ENCODE results near the gene VAV1.
"Not testable (repeated sequence)": the region's sequence is repeated elsewhere in the genome, so short reads cannot be mapped to it uniquely, and the experiment has no call there.

The VAV1 gene

DNA sequence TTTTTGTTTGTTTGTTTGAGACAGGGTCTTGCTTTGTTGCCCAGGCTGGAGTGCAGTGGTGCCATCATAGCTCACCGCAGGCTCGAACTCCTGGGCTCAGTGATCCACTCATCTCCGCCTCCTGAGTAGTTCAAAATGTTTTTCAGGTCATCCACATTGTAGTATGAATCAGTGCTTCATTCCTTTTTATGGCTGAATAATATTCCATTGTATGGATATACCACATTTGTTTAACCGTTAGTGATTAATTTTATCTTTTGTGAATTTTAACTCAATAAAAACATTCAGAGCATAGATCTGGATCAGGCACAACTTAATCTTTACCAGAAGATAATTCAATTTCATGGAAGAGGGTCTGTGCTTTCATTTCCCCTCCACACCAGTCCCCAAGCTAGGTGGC is 47.7 kb downstream of the VAV1 start:
- DNase-seq: no peak

DNA sequence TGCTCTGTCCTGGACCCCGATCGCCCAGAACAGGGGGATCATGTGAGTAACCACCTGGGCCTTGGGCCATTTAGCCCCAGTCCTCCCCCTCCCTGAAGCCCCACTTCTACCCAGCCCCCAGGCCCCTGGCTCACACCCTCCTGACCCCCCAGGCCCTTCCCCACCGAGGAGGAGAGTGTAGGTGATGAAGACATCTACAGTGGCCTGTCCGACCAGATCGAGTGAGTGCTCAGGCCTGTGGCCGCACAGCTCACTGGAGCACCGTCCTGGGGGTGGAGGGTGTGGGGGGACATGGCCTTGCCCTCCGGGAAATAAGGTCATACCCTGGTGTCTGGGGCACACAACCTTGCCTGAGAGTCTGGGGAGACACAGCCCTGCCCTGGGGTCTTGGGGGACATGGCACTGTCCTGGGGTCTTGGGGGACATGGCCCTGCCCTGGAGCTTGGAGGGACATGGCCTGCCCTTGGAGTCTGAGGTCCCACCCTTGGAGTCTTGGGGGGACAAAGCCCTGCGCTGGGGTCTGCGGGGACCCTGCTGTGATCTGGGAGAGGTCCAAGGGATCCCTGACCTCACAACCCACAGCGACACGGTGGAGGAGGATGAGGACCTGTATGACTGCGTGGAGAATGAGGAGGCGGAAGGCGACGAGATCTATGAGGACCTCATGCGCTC is 49.3 kb downstream of the VAV1 start:
- no peak for DNase-seq

DNA sequence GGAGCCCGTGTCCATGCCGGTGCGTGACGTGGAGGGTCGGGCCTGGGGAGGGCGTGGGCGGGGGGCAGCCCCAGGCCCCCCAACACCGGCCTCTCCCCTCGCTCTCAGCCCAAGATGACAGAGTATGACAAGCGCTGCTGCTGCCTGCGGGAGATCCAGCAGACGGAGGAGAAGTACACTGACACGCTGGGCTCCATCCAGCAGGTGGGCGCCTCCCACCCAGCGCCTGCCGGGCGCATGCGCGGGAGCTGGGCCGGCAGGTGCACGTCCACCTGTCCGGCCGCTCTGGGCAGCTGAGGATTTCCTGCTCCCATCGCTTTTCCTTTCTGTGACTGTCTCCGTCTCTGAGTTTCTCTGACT is 49.8 kb downstream of the VAV1 start:
- DNase-seq: no peak

DNA sequence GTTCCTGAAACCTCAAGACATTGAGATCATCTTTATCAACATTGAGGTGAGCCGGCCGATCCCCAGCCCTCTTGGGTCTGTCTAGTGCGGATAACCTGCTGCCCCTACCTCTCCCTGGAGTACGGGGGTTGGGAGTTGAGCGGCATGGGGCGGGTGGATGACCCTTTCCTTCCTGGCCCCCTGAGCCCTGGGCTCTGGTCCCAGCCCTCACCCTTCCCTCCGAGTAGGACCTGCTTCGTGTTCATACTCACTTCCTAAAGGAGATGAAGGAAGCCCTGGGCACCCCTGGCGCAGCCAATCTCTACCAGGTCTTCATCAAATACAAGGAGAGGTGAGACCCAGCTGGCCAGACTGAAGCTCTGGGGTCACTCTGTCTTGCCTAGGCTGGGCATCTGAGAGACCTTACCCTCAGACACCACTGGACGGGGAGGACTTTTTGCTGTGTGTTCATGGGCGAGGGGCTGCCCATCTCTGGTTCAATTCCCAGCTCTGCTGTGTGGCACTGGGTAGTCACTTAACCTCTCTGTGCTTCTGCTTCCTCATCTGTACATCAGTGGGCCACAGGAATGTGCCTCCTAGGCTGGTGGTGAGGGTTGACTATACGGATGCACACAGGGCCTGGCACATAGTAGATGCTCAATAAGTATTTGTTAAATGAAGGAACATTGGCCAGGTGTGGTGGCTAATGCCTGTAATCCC is 52.7 kb downstream of the VAV1 start:
- DNase-seq: no peak

DNA sequence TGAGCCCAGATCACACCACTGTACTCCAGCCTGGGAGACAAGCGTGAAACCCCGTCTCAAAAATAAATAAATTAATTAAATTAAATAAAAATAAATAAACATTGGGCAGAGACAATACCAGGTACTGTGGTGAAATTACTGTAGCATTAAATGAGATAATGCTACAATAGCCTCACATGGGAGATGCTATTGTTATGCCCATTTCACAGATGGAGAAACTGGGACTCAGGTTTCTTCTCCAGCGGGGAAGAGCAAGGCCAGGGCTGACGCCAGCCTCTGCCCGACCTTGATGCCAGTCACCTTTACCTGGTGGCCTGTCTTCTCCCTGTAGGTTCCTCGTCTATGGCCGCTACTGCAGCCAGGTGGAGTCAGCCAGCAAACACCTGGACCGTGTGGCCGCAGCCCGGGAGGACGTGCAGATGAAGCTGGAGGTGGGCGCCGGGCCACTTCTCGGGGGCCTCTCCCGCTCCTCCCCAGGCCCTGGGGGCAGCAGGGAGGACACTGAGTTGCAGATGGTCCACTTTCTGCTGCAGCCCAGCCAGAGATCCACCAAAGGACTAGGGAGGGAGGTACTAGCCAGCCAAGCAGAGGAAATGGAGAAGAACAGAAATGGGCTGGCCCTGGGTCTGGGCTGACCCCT is 53.9 kb downstream of the VAV1 start:
- no peak for DNase-seq

DNA sequence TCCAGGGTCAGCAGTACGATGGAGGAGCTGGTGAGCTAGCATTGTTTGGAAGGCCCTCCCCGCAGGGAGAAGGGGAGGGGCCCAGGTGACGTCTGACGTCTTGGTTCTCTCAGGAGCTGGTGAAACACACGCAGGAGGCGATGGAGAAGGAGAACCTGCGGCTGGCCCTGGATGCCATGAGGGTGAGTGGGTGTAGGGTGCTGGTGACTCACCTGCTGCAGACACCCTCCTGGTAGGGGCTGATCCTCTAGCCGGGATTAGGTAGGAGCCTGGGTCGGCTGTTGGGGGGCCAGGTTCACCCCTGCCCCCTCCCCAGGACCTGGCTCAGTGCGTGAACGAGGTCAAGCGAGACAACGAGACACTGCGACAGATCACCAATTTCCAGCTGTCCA is 55.8 kb downstream of the VAV1 start:
- DNase-seq: no peak

DNA sequence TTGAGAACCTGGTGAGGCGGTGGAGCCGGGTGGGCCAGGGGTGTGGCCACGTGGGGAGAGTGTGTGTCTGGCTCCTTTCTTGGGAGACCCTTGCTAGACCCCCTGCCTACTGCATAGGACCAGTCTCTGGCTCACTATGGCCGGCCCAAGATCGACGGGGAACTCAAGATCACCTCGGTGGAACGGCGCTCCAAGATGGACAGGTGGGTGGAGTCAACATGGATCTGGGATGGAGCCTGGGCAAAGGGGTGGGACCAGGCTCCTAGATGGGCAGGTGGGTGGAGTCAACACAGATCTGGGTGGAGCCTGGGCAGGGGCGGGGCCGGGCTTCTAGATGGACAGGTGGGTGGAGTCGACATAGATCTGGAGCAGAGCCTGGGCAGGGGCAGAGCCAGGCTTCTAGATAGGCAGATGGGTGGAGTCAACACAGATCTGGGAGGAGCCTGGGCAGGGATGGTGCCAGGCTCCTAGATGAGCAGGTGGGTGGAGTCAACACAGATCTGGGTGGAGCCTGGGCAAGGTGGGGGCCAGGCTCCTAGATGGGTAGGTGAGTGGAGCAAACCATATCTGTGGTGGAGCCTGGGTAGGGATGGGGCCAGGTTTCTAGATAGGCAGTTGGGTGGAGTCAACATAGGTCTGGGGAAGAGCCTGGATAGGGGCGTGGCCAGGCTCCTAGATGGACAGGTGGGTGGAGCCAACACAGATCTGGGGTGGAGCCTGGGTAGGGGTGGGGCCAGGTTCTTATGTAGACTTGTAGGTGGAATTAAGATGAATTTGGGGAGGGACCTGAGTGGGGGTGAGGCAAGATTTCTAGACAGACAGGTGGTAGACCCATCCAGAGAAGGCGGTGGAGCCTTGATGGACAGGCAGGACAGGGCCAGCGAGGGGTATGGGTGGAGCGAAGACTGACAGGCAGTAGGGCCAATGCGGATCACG is 56.5 kb downstream of the VAV1 start:
- peak; percentile 36 to 39 for DNase-seq

DNA sequence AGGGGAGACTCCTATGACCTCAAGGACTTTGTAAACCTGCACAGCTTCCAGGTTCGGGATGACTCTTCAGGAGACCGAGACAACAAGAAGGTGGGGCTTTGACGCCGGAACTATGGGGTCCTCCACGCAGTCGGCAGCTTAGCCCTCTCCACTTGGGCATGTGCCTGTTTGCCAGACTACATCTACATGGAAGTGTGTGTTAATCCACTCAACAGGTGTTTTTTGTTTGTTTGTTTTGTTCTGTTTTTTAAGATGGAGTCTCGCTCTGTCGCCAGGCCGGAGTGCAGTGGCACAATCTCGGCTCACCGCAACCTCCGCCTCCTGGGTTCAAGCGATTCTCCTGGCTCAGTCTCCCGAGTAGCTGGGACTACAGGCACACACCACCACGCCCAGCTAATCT is 57.3 kb downstream of the VAV1 start:
- not testable (repeated sequence) for DNase-seq

DNA sequence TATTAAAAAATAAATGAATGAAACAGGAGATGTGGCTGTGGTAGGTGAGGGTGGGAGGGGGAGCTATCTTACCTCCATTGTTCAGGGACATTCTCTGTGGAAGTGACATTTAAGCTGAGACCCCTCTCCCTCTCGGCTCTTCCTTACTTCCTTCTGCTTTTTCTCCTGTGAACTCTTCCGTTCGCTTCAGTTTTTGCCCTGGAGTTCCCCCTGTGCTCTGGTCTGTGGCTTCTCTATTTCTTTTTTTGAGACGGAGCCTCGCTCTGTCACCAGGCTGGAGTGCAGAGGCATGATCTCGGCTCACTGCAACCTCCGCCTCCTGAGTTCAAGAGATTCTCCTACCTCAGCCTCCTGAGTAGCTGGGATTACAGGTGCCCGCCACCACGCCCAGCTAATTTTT is 58.6 kb downstream of the VAV1 start:
- not testable (repeated sequence) for DNase-seq

DNA sequence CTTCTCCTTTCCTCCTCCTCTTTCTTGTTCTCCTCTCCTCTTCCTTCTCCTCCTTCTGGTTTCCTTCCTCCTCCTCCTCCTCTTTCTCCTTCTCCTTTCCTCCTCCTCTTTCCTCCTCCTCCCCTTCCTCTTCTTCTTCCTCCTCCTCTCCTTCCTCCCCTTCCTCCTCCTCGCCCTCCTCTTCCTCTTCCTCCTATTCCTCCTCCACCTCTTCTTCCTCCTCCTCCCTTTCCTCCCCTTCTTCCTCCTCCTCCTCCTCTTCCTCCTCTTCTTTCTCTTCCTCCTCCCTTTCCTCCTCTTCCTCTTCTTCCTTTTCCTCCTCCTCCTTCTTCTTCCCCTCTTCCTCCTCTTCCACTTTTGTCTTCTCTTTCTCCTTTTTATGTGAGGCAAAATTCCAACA is 59.9 kb downstream of the VAV1 start:
- no peak for DNase-seq

DNA sequence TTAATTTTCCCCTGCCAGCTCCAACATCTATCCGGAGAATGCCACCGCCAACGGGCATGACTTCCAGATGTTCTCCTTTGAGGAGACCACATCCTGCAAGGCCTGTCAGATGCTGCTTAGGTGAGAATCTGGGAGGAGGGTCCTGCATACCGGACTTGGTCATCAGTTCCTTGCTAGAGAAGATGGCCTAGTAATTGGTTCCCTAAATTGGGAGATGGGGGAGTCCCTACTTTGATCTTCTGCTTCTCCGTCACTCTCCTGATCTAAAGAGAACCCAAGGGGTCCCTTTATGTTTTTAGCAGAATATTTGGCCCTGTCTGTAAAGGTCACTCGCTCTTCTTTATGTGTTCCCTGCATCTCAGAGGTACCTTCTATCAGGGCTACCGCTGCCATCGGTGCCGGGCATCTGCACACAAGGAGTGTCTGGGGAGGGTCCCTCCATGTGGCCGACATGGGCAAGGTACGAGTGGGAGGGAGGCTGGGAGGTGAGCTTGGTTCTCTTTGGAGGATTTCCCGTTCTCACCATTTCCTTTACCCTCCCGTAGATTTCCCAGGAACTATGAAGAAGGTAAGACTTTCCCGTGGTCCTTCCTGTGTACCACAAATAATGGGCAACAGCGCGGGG is 60.8 kb downstream of the VAV1 start:
- no peak for DNase-seq

DNA sequence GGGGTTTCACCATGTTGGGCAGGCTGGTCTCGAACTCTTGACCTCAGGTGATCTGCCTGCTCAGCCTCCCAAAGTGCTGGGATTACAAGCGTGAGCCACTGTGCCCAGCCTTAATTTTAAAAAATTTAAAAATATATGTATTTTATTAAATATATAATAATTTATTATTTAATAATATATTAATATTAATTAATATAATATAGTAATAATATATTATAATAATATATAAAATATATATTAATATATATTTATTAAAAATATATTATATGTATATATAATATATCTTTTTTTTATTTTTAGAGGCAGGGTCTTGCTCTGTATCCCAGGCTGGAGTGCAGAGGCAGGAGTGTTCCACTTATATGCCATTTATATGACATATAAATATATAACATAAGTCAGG is 61.9 kb downstream of the VAV1 start:
- no peak for DNase-seq

DNA sequence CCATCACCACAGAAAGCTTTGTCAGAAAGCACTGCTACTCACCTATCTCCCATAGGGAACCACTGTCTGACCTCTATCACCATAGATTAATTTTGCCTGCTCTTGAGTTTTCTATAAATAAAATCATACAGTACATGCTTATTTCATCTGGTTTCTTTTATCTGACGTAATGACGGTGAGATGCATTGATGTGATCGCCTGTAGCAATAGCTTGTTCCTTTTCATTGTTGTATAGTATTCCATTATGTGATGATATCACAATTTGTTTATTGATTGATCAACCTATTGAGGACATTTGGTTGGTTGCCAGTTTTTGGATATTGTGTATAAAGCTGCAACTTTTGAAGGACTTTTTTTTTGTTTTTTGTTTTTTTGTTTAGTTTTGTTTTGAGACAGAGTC is 63.0 kb downstream of the VAV1 start:
- no peak for DNase-seq

DNA sequence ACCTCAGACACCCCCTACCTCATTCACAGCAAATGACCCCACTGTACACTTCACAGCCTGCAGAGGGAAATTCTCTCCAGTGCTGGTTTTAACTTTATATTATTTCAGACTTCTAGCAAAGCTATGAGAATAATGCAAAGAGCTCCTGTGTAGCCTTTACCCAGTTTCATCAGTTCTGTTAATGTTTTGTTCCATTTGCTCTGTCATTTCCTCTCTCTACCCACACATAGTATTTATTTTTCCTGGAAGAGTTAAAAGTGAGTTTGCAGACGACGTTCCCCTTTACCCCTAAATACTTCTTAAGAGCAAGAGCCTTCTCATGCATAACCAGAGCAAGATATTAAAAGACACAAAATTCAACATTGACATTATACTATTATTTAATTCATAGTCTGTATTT is 65.0 kb downstream of the VAV1 start:
- DNase-seq: no peak

DNA sequence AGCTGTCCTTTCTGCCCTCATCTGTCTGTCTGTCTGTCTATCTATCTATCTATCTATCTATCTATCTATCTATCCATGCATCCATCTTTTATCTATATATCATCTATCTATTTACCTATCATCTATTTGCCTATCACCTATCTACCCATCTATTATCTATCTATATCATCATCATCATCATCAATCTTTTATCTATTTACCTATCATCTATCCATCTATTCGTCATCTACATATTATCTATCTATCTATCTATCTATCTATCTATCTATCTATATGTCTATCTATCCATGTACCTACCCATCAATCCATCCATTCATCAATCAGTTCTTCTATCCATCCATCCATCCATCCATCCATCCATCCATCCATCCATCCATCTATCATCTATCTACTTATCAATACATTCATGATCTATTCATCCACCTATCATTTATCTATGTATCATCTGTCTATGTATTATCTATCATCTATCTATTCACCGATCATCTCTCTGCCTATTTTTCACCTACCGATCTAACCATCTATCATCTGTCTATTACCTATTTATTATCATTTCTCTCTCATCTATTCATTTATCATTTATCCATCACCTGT is 65.7 kb downstream of the VAV1 start:
- no peak for DNase-seq

DNA sequence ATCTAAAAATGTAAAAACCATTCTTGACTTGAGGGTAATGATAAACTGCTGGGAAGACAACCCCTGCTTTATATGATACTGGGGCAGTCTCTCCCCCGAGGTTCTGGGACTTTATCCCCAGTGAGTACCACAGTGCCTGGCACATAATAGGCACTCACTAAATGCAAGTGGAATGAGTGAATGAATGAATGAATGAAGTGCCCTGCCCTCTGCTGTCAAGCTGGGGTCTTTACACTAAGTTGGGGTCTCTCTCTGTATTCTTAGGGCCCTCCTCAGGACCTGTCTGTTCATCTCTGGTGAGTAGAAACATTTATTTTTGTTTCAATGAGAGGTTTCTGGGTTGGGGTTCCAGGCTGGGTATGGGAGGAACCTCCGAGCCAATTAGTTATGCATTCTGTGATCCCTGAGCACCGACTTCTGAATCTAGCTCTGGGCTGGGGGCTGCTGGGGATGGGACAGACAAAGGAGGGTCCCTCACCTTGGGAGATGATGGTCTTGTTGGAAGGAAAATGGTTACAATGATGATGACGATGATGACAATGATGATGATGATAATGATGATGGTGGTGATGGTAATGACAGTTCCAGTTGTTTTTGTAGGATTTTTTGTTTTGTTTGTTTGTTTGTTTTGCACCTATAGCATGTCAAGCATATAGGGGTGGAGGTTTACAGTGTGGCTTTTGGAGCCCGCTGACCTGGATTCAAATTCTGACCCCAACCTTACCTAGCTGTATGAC is 70.5 kb downstream of the VAV1 start:
- DNase-seq: no peak

DNA sequence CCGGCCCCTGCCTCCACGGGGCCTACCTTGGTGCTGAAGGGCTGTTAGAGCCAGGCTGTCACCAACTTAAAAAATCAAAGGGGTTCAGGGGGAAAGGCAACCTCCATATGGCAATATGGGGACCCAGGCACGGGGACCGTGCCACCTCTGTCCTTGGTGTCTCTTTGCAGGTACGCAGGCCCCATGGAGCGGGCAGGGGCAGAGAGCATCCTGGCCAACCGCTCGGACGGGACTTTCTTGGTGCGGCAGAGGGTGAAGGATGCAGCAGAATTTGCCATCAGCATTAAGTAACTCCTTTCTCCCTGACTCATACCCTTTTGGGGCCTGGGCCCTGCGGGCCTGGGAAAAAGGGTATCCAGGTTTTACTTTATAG is 75.3 kb downstream of the VAV1 start:
- no peak for DNase-seq

DNA sequence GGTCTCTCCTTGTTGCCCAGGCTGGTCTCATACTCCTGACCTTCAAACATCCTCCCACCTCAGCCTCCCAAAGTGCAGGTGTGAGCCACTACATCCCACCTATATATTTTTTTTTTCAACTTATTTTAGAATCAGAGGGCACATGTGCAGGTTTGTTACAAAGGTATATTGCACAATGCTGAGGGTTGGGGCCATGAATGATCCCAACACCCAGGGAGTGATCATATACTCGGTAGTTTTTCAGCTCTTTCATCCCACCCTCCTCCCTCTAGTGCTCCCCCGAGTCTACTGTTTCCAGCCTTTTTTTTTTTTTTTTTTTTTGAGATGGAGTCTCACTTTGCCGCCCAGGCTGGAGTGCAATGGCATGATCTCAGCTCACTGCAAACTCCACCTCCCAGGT is 76.5 kb downstream of the VAV1 start:
- no peak for DNase-seq

DNA sequence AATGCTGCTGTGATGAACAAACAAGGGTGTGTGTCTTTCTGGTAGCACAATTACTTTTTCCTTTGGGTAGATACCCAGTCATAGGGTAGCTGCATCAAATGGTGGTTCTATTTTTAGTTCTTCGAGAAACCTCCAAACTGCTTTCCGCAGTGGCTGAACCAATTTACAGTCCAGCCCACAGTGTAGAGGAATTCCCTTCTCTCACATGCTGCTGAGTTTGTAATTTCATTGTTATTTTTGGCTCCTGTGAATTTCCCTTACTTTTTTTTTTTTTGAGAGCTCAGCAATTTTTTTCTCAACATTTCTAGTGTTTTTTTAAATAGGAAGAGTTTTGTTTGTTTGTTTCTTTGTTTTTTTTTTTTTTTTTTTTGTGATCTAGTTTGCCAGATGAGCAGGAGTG is 77.4 kb downstream of the VAV1 start:
- no peak for DNase-seq

DNA sequence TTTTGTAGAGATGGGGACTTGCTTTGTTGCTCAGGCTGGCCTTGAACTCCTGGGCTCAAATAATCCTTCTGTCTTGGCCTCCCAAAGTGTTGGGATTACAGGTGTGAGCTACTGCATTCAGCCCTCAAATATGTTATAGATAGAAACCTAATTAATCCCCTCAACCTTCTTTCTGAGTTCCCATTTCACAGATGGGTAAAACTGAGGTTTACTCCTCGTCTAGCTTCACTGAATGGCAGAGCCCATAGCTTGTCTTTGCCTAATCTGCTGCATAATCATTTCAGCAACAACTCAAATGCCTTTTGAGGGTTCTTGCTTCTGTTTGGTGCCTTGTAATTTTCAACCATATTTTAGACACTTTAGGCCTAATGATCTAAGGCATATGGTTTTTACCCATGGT is 78.9 kb downstream of the VAV1 start:
- no peak for DNase-seq

DNA sequence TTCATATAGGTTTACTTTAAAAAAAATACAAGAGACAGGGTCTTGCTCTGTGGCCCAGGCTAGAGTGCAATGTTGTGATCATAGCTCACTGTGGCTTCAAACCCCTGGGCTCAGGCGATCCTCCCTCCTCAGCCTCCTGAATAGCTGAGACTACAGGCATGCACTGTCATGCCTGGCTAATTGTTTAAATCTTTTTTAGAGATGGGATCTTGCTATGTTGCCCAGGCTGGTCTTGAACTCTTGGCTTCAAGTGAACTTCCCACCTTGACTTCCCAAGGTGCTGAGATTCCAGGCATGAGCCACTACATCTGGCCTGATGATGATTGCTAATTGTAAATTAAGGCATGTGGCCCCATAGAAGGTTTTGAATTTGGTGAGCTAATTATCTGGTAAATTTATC is 79.5 kb downstream of the VAV1 start:
- DNase-seq: no peak

DNA sequence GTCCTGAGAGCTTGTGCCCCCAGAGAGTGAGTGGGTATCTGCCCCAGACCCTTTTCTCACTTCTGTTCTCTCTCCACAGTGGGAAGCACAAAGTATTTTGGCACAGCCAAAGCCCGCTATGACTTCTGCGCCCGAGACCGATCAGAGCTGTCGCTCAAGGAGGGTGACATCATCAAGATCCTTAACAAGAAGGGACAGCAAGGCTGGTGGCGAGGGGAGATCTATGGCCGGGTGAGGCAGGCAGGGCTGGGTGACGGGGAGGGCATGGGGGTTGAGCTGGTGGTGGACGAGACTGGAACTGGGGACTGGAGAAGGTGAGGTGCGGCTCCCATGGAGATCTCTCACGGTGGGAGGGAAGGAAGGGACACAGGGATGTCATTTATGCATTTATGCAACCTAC is 81.4 kb downstream of the VAV1 start:
- no peak for DNase-seq
